ENCODE results near the gene PYDC1.
"Not testable (repeated sequence)": the region's sequence is repeated elsewhere in the genome, so short reads cannot be mapped to it uniquely, and the experiment has no call there.

PYDC1 gene

DNA sequence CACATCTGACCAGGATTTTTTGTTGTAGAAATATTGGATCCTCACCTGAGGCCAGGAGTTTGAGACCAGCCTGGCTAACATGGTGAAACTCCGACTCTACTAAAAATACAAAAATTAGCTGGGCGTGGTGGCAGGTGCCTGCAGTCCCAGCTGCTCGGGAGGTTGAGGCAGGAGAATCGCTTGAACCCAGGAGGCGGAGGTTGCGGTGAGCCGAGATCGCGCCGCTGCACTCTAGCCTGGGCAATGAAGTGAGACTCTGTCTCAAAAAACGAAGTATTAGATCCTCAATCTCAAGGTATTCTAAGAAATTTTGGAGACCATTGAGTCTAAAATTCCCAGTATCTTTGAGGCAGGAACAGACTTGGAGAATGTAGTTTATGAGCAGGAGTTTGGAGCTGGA lies 21.1 kb downstream of the PYDC1 start:
- DNase-seq = not testable (repeated sequence)

DNA sequence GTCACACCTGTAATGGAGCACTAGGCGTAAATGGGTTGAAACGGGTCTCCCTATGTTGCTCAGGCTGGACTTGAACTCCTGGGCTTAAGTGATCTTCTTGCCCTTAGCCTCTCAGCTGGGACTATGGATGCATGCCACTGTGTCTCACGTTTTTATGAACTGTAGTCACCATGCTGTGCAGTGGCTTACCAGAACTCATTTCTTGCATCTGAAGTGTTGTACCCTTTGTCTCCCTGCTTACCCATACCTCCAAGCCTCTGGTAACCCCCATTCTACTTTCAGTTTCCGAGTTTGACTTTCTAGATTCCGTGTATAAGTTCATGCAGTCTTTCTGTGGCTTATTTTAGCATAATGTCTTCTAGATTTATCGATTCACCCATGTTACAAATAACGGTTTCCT lies 22.0 kb downstream of the PYDC1 start:
- DNase-seq = no peak

- no peak for DNase-seq
Measured at GRCh38 chr16:31193874-31194273, 23.1 kb downstream of the PYDC1 start.

DNA sequence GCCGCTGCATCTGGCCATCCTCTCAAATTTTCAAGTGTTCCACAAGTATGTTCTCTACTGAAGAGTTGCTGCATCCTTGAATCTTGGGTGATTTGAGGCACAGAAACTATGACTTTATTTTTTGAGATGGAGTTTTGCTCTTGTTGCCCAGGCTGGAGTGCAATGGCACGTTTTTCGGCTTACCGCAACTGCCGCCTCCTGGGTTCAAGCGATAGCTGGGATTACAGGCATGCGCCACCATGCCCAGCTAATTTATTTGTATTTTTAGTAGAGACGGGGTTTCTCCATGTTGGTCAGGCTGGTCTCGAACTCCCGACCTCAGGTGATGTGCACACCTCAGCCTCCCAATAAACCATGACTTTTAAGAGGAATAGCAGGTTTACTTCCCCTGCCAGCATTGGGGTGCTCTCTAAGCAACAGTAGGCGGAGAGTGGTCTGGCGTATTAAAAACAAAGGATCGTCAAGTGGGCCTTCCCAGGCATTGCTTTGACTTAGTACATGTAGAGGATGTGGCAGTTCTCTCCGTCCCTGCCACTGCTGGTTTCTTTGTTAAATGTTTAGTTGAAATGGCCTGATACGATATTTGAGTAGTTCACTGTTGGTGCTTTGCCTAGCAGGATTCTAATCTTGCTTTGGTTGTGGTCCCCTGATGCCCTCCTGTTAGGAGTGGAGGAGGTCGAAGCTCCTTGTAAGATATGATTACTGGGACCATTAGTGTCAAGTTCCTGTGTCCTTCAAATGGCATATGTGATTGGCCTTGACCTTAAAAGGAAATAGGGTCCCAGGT lies 23.9 kb downstream of the PYDC1 start:
- DNase-seq = no peak

GRCh38 chr16:31191697-31192428 lies 25.1 kb downstream of the PYDC1 start:
- DNase-seq = no peak

- DNase-seq = no peak
Measured at GRCh38 chr16:31190818-31191444, 26.0 kb downstream of the PYDC1 start.

DNA sequence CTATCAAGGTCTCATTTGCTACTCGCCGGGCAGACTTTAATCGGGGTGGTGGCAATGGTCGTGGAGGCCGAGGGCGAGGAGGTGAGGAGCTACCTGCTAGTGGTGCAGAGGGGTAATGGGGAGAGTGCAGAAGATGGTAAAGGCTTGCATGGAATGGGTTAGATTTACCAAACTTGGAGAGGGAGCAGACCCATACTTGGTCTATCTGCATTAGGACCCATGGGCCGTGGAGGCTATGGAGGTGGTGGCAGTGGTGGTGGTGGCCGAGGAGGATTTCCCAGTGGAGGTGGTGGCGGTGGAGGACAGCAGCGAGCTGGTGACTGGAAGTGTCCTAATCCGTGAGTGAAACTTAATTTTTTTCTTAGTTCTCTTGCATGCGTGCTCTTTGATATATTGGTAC lies 26.9 kb downstream of the PYDC1 start:
- DNase-seq = no peak

DNA sequence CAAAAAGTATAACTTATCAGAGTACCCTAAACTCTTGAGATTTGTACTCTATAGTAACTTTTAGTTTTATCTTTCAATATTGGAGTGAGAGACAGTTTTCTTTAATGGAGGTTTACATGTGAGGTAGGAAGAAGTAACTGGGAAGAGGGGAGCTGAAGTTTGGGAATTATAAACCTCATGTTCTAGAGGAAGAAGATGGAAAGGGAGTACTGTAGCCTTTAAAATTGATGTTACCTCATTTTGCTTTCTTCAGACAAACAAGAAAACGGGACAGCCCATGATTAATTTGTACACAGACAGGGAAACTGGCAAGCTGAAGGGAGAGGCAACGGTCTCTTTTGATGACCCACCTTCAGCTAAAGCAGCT lies 27.5 kb downstream of the PYDC1 start:
- no peak for DNase-seq

DNA sequence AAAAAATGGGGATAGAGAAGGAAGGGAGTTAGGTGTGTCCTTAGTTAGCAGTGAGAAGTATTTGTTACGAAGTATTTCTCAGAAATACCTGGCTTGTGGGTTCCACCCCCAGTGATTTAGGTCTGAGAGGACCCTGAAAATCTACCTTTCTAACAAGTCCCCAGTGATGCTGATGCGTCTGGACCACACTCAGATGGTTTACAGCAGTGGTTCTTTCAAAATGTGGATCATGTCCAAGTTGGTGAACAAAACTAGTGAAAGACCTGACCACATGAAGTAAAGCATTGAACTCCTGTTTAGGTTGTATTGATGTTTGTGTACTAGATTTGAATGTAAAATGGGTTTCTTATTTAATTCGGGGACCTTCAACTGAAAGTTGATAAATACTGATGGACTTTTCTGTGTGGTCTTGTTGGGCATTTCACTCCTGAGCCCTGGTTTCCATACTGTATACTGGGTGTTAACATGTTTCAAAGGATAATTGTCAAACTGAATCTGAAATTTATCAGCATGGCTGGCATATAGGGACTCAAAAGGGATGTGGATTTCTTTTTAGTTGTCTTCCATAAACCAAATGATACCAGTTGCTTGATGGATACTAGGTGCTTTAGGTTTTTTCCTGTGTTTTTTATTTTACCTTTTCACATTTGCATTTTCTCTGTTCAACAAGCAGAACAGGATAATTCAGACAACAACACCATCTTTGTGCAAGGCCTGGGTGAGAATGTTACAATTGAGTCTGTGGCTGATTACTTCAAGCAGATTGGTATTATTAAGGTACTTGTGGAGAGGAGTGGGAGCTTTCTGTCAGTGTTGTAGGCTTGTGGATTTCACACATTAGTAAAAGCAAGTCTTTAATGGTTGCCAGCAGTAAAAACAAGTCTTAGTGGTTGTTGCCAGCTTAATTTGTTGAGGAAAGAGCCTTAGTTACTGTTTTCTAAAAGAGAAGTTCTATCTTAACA lies 28.2 kb downstream of the PYDC1 start:
- no peak for DNase-seq

DNA sequence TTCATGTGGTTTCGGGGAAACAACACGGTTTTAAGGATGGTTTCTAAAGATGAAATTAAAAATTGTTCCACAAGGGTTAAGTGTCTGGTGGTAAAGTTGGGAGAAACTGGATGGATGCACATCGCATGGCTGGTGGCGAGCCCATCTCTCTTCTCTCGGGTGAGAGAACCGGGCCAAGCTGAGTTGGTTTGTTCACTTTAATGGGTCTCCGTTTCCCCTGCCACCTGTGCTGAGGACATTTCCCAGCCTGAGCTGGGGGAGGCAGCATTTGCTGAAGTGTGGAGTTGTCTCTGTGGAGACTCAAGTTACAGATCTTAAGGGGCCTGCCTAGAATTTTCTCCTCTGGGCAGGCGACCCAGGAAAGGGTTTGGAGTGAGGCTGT lies 29.1 kb downstream of the PYDC1 start:
- no peak for DNase-seq

DNA sequence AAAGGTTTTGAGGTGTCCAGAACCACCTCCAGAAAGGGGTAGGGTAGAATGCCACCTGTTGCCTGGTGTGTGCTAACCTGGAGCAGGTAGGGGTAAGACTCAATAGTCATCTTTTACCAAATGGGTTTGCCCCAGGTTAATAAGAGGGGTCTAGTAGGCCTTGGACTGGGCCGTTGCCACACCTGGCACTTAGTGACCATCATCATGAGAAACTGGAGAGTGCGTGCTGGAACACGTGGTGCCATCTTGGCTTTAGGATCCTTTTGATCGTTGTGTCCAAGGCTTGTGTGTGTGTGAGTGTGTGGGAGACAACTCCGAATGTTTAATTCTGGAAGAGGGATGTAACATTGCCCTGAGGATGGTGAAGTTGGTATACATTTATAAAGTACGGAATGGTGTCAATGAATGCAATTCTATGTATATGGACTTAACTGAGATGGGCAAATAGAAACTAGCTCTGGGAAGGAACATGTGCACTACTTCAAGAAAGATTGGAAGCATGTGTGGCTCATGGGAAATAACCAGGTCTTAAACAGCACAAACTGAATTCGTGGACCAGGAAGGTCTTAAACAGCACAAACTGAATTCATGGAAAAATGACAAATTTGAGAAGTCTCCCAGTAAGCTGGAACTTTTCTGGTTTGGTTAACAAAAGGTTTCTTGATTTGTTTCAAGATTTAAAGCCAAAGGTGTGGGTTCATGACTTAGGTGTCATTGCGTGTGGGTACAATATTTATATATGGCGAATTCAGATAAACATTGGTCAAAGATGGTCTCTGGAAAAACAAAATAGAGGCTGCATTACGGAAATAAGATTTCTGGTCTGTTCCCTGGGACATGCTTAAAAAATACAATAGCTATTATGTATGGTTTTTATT lies 29.8 kb downstream of the PYDC1 start:
- DNase-seq = no peak

DNA sequence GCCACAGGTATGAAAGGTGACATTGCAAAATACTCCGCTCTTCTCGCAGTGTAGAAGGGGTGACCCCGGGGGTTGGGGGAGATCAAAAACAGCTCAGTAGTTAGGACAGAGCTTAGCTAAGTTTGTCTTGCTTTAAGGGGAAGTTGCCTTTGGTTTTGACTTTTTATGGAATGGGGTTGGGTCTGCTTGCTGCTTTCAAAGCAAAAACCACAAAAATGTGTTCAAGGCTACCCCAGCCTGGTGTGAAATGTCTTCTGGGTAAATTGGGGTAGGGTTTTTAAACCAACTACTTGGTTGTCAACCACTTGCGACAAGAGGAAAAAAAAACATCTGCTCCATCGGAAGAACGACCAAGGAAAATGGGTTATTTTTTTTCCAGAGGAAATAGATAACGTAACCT lies 30.8 kb downstream of the PYDC1 start:
- DNase-seq = no peak

- no peak for DNase-seq
Measured at GRCh38 chr16:31185339-31185738, 31.6 kb downstream of the PYDC1 start.

DNA sequence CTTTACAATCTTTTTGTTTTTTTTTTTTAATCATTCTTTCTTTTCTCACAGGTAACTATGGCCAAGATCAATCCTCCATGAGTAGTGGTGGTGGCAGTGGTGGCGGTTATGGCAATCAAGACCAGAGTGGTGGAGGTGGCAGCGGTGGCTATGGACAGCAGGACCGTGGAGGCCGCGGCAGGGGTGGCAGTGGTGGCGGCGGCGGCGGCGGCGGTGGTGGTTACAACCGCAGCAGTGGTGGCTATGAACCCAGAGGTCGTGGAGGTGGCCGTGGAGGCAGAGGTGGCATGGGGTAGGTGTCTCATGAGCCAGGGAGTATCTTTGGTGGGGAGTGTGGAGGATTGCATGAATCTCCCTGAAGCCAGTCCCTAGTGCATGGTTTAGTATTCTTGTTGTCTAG lies 32.0 kb downstream of the PYDC1 start:
- DNase-seq = no peak

DNA sequence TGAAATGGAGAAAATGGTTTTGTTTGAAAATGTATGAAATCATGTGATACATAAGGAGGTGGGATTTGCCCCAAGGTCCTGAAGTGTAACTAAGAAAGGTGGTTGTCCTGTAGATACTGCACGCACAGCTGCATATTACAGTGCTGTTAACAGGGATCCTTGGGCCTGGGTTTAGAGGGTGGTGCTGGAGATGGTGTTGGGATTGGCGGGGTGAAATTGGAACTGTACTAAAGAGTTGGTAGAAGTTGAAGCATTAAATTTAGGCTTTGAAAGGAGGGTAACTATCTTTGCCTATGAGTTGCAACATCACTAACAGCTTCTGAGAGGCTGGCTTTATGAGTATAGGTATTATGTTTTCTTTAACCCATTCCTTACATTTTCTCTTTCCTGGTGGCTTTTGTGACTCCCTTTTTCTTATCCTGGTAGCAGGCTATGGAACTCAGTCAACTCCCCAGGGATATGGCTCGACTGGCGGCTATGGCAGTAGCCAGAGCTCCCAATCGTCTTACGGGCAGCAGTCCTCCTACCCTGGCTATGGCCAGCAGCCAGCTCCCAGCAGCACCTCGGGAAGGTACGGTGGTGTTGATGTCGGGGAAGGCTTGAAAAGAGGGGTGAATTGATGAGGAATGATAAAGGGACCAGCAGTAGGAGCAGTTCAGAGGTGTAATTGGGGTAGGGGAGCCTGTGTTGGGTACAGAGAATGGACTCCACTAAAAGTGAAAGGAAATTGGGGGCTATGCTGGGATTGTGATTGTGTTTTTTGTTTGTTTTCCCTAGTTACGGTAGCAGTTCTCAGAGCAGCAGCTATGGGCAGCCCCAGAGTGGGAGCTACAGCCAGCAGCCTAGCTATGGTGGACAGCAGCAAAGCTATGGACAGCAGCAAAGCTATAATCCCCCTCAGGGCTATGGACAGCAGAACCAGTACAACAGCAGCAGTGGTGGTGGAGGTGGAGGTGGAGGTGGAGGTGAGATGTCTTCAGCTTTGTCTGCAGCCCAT lies 33.2 kb downstream of the PYDC1 start:
- no peak for DNase-seq

GRCh38 chr16:31182391-31182790 lies 34.5 kb downstream of the PYDC1 start:
- DNase-seq = no peak

- DNase-seq = no peak
Measured at GRCh38 chr16:31181102-31181830, 35.7 kb downstream of the PYDC1 start.

DNA sequence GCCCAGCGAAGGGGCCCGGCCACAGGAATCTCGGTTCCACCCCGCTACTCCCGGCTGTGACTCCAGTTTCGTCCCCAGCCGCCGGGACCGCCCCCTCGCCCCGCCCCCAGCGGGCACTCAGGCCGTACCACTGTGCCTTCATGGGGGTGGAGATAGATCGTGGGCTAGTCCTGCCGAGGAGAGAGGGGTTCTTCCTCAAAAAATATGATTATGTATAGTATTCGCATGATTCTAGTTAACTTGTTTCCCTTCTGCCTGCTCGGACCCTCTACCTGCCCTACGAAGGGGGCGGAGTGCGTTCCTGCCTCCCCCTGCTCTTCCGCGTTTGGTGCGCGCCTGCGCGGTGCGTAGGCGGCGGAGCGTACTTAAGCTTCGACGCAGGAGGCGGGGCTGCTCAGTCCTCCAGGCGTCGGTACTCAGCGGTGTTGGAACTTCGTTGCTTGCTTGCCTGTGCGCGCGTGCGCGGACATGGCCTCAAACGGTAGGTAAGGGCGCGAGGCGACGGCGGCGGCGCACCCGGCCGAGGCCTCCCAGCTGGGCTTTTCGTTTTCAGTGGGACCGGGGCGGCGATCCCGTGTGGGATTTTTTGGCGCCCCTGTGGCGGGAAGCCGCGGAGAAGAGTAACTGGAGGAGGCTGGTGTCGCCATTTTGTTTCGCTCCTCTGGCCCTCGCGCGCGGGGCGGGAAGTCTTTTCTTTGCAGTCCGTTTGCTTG lies 37.0 kb downstream of the PYDC1 start, which contains the start of gene FUS:
TSS of gene FUS (plus strand) at position 393 of the 713 bp plus-strand sequence. CDS start at position 469, 76 bp downstream.
- DNase-seq = peak; percentile 92

DNA sequence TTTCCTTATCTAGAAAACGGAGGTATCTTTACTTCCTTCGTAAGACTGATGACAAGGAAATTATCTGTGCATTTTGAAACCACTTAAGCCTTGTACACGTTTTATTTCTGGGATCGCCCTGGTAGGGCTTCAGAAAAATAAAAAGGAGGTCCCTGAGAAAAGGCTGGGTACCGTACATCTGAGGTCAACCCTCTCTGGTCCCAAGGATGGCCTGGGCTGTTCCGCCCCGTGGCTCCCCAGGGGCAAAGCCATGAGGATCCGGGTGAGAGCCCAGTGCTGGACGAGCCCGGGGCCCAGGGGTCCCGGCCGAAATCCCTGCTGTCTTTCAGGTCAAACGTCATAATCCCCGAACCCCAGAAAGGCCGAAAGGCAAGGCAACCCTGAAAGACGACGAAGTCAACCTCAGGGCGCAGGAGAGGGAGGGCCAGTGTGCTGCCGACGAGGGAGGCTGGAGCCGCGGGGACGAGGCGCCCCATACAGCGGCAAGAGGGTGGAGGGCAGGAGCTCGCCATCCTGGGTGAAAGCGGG lies 37.7 kb downstream of the PYDC1 start:
- DNase-seq = no peak

Measured in effector CD4-positive, alpha-beta T cell (primary cell).